ENCODE results near the gene HHATL. TPM values are rescaled to one million over a fixed set of nuclear protein-coding genes. Genes with fewer than 3 reads are reported as not detected.

The HHATL gene
- total RNA-seq, 1 donor from 2014 or later: not detected

- TF ChIP-seq, protein P1, sequence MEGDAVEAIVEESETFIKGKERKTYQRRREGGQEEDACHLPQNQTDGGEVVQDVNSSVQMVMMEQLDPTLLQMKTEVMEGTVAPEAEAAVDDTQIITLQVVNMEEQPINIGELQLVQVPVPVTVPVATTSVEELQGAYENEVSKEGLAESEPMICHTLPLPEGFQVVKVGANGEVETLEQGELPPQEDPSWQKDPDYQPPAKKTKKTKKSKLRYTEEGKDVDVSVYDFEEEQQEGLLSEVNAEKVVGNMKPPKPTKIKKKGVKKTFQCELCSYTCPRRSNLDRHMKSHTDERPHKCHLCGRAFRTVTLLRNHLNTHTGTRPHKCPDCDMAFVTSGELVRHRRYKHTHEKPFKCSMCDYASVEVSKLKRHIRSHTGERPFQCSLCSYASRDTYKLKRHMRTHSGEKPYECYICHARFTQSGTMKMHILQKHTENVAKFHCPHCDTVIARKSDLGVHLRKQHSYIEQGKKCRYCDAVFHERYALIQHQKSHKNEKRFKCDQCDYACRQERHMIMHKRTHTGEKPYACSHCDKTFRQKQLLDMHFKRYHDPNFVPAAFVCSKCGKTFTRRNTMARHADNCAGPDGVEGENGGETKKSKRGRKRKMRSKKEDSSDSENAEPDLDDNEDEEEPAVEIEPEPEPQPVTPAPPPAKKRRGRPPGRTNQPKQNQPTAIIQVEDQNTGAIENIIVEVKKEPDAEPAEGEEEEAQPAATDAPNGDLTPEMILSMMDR (IDR thresholded peaks at IDR 0.05; ENCODE audit: insufficient read depth, low read depth, low read length): no peak
- no peak for TF ChIP-seq EZH2 (IDR thresholded peaks at IDR 0.05; ENCODE audit: insufficient read depth, low read length)
- Mint-ChIP-seq H3K4me3 (ENCODE audit: unreplicated experiment) (no peak overlapping the region), H3K9me3 (ENCODE audit: unreplicated experiment) (peaks cover 12% of the 10 kb centered on the region), H3K4me1 (ENCODE audit: low read depth, unreplicated experiment) (peaks cover 7% of the 10 kb centered on the region), H3K27ac (ENCODE audit: unreplicated experiment) (no peak overlapping the region), H3K27me3 (ENCODE audit: low read depth, unreplicated experiment) (peaks cover 7% of the 10 kb centered on the region), H3K36me3 (ENCODE audit: low read depth, unreplicated experiment) (peaks cover 5% of the 10 kb centered on the region)
- peaks cover 6% of the 10 kb centered on the region for H3K4me1 ChIP-seq (ENCODE audit: insufficient read depth, low read length)
- no peak overlapping the region for H3K4me3 ChIP-seq (ENCODE audit: insufficient read depth, low read depth, low read length)
- no peaks in the 10 kb centered on the region for H3K79me2 ChIP-seq (ENCODE audit: insufficient read depth, low read length)
- H3K9ac ChIP-seq (ENCODE audit: low read length): no peak overlapping the region
- DNase-seq (ENCODE audit: low read depth) (no peak), FAIRE-seq (no peak)
- H3K27me3 ChIP-seq (ENCODE audit: insufficient read depth, low read length): no peaks in the 10 kb centered on the region
- H3K36me3 ChIP-seq (ENCODE audit: insufficient read depth, low read length): no peaks in the 10 kb centered on the region
- no peak overlapping the region for H2AFZ ChIP-seq (ENCODE audit: low read depth, low read length)
- H3K9me3 ChIP-seq (ENCODE audit: insufficient read depth, low read depth, low read length): peaks cover 7% of the 10 kb centered on the region
- no peak overlapping the region for H3K27ac ChIP-seq (ENCODE audit: low read depth, low read length)
- H4K20me1 ChIP-seq (ENCODE audit: insufficient read depth, low read length): no peaks in the 10 kb centered on the region
- no peak overlapping the region for H3K4me2 ChIP-seq (ENCODE audit: low read length)
These were observed 26.7 kb downstream of the HHATL start for GRCh38 chr3:42675909-42676308.

DNA sequence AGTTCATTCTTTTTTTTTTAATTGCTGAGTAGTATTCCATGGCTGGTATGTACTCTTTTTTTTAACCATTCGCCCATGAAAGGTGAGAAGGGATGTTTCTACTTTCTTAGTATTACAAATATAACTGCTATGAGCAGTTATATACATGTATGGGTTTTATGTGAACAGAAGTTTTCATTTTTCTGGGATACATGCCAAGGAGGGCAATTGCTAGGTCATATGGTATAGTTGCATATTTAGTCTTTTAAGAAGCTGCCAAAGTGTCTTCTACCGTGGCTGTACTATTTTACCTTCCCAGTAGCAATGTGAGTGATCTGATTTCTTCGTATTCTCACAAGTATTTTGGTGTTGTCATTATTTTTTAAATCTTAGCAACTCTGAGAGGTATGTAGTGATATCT, 28.5 kb downstream of the HHATL start:
- H3K9me3 ChIP-seq (ENCODE audit: insufficient read depth, low read depth, low read length): peaks cover 10% of the 10 kb centered on the region
- no peaks in the 10 kb centered on the region for H3K36me3 ChIP-seq (ENCODE audit: insufficient read depth, low read length)
- no peaks in the 10 kb centered on the region for H3K27me3 ChIP-seq (ENCODE audit: insufficient read depth, low read length)
- Mint-ChIP-seq H3K4me1 (ENCODE audit: low read depth, unreplicated experiment) (no peaks in the 10 kb centered on the region), H3K36me3 (ENCODE audit: low read depth, unreplicated experiment) (peaks cover 1% of the 10 kb centered on the region), H3K27ac (ENCODE audit: unreplicated experiment) (no peak overlapping the region), H3K4me3 (ENCODE audit: unreplicated experiment) (no peak overlapping the region), H3K27me3 (ENCODE audit: low read depth, unreplicated experiment) (peaks cover 14% of the 10 kb centered on the region), H3K9me3 (ENCODE audit: unreplicated experiment) (peaks cover 8% of the 10 kb centered on the region)
- no peak for TF ChIP-seq EZH2 (IDR thresholded peaks at IDR 0.05; ENCODE audit: insufficient read depth, low read length)
- TF ChIP-seq, protein P1 (IDR thresholded peaks at IDR 0.05; ENCODE audit: insufficient read depth, low read depth, low read length): no peak
- no peaks in the 10 kb centered on the region for H3K4me1 ChIP-seq (ENCODE audit: insufficient read depth, low read length)
- FAIRE-seq: no peak
- H3K4me3 ChIP-seq (ENCODE audit: insufficient read depth, low read depth, low read length): no peak overlapping the region
- no peak overlapping the region for H2AFZ ChIP-seq (ENCODE audit: low read depth, low read length)
- H3K4me2 ChIP-seq (ENCODE audit: low read length): no peak overlapping the region
- H3K79me2 ChIP-seq (ENCODE audit: insufficient read depth, low read length): no peaks in the 10 kb centered on the region
- H3K27ac ChIP-seq (ENCODE audit: low read depth, low read length): no peak overlapping the region
- DNase-seq (ENCODE audit: low read depth): no peak
- H4K20me1 ChIP-seq (ENCODE audit: insufficient read depth, low read length): no peaks in the 10 kb centered on the region
- H3K9ac ChIP-seq (ENCODE audit: low read length): no peak overlapping the region

DNA sequence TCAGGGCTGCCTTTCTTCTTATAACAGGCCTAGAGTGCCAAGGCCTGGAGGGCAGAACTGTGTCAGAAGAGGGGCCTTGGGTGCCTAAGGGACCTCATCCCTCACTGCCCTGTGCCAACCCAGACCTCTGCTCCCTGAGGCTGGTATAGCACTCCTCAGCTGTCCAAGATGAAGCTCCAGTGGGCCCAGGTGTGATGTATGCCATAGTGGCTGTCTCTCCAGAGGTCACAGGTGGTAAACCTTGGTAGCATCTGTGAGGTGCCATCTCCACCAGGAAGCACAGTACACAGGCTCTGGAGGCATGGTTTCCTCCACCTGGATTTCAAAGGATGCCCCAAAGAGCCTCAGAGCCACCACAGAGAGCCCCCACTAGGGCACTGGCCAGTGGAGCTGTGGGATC, 29.5 kb downstream of the HHATL start:
- Mint-ChIP-seq H3K27ac (ENCODE audit: unreplicated experiment) (no peak overlapping the region), H3K4me1 (ENCODE audit: low read depth, unreplicated experiment) (no peaks in the 10 kb centered on the region), H3K27me3 (ENCODE audit: low read depth, unreplicated experiment) (peaks cover 16% of the 10 kb centered on the region), H3K9me3 (ENCODE audit: unreplicated experiment) (peaks cover 9% of the 10 kb centered on the region), H3K36me3 (ENCODE audit: low read depth, unreplicated experiment) (peaks cover 1% of the 10 kb centered on the region), H3K4me3 (ENCODE audit: unreplicated experiment) (no peak overlapping the region)
- no peaks in the 10 kb centered on the region for H4K20me1 ChIP-seq (ENCODE audit: insufficient read depth, low read length)
- H3K9ac ChIP-seq (ENCODE audit: low read length): no peak overlapping the region
- no peak for TF ChIP-seq EZH2 (IDR thresholded peaks at IDR 0.05; ENCODE audit: insufficient read depth, low read length)
- TF ChIP-seq, protein P1 (IDR thresholded peaks at IDR 0.05; ENCODE audit: insufficient read depth, low read depth, low read length): no peak
- no peaks in the 10 kb centered on the region for H3K79me2 ChIP-seq (ENCODE audit: insufficient read depth, low read length)
- no peak overlapping the region for H3K27ac ChIP-seq (ENCODE audit: low read depth, low read length)
- H3K4me2 ChIP-seq (ENCODE audit: low read length): no peak overlapping the region
- H3K36me3 ChIP-seq (ENCODE audit: insufficient read depth, low read length): no peaks in the 10 kb centered on the region
- H3K4me3 ChIP-seq (ENCODE audit: insufficient read depth, low read depth, low read length): no peak overlapping the region
- H3K27me3 ChIP-seq (ENCODE audit: insufficient read depth, low read length): no peaks in the 10 kb centered on the region
- DNase-seq (ENCODE audit: low read depth): no peak
- peaks cover 10% of the 10 kb centered on the region for H3K9me3 ChIP-seq (ENCODE audit: insufficient read depth, low read depth, low read length)
- H3K4me1 ChIP-seq (ENCODE audit: insufficient read depth, low read length): no peaks in the 10 kb centered on the region
- no peak for FAIRE-seq
- H2AFZ ChIP-seq (ENCODE audit: low read depth, low read length): no peak overlapping the region
